Vagina (tissue), 2 donors: ENCODE measurements around the gene TET2.

ENCODE experiments used
- CTCF ChIP-seq, 3 experiments: fragments of 450-650 bp in 2 of 3; fragments of 200-600 bp in 1 of 3; sonication (generic) in 1 of 3; IDR thresholded peaks; one replicate each; pipeline ENCODE4 v1.5.1; 2017 to 2019; ENCODE audit warnings: antibody characterized with exemption in 3 of 3, mild to moderate bottlenecking in 2 of 3, moderate library complexity in 2 of 3
- POLR2A ChIP-seq, 2 donors: fragments of 450-650 bp; IDR thresholded peaks; one replicate each; pipeline ENCODE4 v1.6.1; 2017; ENCODE audit warnings: antibody characterized with exemption in 2 of 2, mild to moderate bottlenecking in 2 of 2, moderate library complexity in 2 of 2
- POLR2AphosphoS5 ChIP-seq, 2 donors: sonication (generic); formaldehyde crosslinking; IDR thresholded peaks; one replicate each; pipeline ENCODE4 v1.9.0; 2017; ENCODE audit warnings: antibody characterized with exemption in 2 of 2, mild to moderate bottlenecking in 2 of 2, low read depth in 1 of 2; ENCODE audit not compliant: insufficient read depth in 1 of 2

DNA sequence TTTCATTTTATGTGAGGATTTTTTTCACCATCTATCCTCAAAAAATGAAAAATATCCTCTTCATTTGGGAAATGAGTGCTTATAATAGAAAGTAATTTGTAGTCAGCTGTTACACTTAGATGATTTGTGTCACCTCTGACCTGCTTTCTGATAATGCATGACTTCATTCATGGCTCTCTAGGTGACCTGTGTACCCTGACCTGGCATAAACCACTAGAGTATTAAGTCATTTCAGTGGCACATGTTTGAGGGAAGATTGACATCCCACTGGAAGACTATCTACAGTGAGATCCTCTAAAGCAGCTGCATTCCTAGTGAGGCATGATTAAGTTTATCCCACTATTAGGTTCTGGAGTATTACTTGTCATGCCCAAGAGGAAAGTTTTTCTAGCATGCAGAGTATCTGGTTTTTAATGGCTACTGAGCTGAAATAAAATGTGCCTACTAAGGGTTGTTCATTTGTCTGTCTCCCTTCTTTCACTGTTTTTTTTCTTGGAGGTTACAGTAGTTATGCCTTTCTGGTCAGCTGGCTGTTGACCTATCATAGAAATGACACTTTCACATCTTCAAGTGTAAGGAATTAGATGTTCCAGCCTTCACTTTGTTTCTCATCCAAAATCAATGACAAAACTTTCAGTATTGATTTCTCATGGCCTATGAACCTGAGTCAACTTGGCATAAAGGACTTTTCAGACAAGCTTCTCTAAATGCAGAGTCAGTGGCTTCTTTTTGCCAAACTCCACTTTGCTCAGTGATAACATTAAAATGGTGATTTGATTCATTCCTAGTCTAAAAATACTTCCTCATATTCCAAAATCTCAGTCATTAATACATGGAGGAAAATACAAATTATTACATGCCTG lies 33.1 kb downstream of the TET2 start:
- TF ChIP-seq CTCF (IDR thresholded peaks at IDR 0.05) (no peak), POLR2A (IDR thresholded peaks at IDR 0.05) (no peak), POLR2AphosphoS5 (IDR thresholded peaks at IDR 0.05; ENCODE audit: insufficient read depth in 1 of 2, low read depth in 1 of 2) (no peak)
